Activated B cell treated with CpG ODN at 0.5 μM for 24 hours (primary cell): ENCODE results near the gene TRIM9. TPM values are rescaled to one million over a fixed set of nuclear protein-coding genes. Genes with fewer than 3 reads are reported as not detected.

Experiments used
- ATAC-seq: fragments of 200-7000 bp; cut with Tn5 transposase; one replicate; pipeline ENCODE4 v1.10.0; 2021; ENCODE audit warnings: low read depth, mild to moderate bottlenecking, moderate library complexity
- CTCF ChIA-PET: fragments of 350-600 bp; sonication (Branson Sonifier 250); formaldehyde crosslinking; loops from one replicate; lab custom pipeline; 2021; ENCODE audit warnings: antibody characterized with exemption; lab: Charles Lee
- POLR2A ChIA-PET: fragments of 350-600 bp; sonication (Branson Sonifier 250); formaldehyde crosslinking; loops from one replicate; lab custom pipeline; 2021; ENCODE audit warnings: antibody characterized with exemption; lab: Charles Lee
- DNase-seq: peaks from one replicate; pipeline ENCODE4 v3.0.0; 2022
- H3K27ac Mint-ChIP-seq: one replicate; pipeline ENCODE4 v1.8.0; 2020; ENCODE audit warnings: mixed read lengths
- H3K27me3 Mint-ChIP-seq: one replicate; pipeline ENCODE4 v1.8.0; 2021; ENCODE audit warnings: mixed read lengths
- H3K36me3 Mint-ChIP-seq: one replicate; pipeline ENCODE4 v1.8.0; 2021; ENCODE audit warnings: low read depth, mixed read lengths
- H3K4me1 Mint-ChIP-seq: one replicate; pipeline ENCODE4 v1.8.0; 2021; ENCODE audit warnings: mixed read lengths
- H3K4me3 Mint-ChIP-seq: one replicate; pipeline ENCODE4 v1.8.0; 2020; ENCODE audit warnings: mild to moderate bottlenecking, mixed read lengths
- H3K9me3 Mint-ChIP-seq: one replicate; pipeline ENCODE4 v1.8.0; 2020; ENCODE audit warnings: mixed read lengths
- intact Hi-C: fragments of 100-400 bp; cut with micrococcal nuclease; formaldehyde crosslinking; loops from one replicate; pipeline ENCODE4 v1.15.1; 2024
- total RNA-seq: library from RNA; stranded (reverse); gene quantifications from 2 replicates; pipeline ENCODE4 v1.2.3, GENCODE V29; 2022
- TF ChIP-seq, protein P1 (sequence below): fragments of 200-600 bp; IDR thresholded peaks from one replicate; pipeline ENCODE4 v1.8.0; 2022; ENCODE audit warnings: antibody characterized with exemption, mild to moderate bottlenecking

TRIM9 gene
- total RNA-seq, 1 donor from 2014 or later = 0.67 TPM

DNA sequence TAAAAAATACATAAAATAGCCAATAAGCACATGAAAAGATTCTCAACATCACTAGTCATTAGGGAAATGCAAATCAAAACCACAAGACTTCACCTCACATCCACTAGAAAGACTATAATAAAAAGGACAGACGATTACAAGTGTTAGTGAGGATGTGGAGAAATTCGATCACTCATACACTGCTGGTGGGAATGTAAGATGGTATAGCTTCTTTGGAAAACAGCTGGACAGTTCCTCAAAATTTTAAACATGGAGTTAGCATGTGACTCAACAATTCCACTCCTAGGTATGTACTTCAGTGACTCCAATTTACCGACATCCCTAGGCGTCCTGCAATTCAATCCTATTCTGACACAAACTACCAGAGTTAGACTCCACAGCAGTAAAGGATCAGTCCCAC is 13.7 kb downstream of the TRIM9 start:
- Mint-ChIP-seq H3K36me3 (no peaks in the 10 kb centered on the region), H3K27ac (no peak overlapping the region), H3K4me1 (no peaks in the 10 kb centered on the region), H3K4me3 (no peak overlapping the region), H3K27me3 (peaks cover 9% of the 10 kb centered on the region), H3K9me3 (no peaks in the 10 kb centered on the region)
- ATAC-seq = no peak
- intact Hi-C loops = no loop called here
- TF ChIP-seq, protein P1, sequence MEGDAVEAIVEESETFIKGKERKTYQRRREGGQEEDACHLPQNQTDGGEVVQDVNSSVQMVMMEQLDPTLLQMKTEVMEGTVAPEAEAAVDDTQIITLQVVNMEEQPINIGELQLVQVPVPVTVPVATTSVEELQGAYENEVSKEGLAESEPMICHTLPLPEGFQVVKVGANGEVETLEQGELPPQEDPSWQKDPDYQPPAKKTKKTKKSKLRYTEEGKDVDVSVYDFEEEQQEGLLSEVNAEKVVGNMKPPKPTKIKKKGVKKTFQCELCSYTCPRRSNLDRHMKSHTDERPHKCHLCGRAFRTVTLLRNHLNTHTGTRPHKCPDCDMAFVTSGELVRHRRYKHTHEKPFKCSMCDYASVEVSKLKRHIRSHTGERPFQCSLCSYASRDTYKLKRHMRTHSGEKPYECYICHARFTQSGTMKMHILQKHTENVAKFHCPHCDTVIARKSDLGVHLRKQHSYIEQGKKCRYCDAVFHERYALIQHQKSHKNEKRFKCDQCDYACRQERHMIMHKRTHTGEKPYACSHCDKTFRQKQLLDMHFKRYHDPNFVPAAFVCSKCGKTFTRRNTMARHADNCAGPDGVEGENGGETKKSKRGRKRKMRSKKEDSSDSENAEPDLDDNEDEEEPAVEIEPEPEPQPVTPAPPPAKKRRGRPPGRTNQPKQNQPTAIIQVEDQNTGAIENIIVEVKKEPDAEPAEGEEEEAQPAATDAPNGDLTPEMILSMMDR = no peak
- no peak for DNase-seq
- POLR2A ChIA-PET = no interaction called here
- CTCF ChIA-PET = no interaction called here

DNA sequence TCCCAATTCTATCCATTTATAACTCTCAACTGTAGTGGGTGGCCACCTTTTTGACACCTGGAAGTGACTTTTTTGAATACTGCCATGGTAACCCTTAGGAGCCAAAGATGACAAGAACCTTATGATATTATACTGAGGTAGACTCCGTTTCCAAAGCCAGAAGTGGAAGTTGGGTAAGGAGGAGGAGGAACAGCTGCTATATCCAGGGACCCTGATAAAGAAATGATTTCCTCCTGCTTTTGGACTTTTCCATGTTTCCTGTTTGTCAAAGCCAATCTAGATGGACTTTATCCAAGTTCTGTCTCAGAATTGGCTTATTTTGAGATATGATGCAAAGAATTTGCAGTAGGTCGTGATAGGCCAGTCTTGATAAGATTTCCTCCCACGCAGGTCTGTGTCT is 14.3 kb downstream of the TRIM9 start:
- POLR2A ChIA-PET = no interaction called here
- ATAC-seq = no peak
- peaks cover 10% of the 10 kb centered on the region for H3K27me3 Mint-ChIP-seq
- TF ChIP-seq, protein P1 = no peak
- DNase-seq = no peak
- CTCF ChIA-PET = no interaction called here
- H3K4me1 Mint-ChIP-seq = no peaks in the 10 kb centered on the region
- no peak overlapping the region for H3K27ac Mint-ChIP-seq
- intact Hi-C loops = no loop called here
- H3K36me3 Mint-ChIP-seq = no peaks in the 10 kb centered on the region
- H3K9me3 Mint-ChIP-seq = no peaks in the 10 kb centered on the region
- no peak overlapping the region for H3K4me3 Mint-ChIP-seq

DNA sequence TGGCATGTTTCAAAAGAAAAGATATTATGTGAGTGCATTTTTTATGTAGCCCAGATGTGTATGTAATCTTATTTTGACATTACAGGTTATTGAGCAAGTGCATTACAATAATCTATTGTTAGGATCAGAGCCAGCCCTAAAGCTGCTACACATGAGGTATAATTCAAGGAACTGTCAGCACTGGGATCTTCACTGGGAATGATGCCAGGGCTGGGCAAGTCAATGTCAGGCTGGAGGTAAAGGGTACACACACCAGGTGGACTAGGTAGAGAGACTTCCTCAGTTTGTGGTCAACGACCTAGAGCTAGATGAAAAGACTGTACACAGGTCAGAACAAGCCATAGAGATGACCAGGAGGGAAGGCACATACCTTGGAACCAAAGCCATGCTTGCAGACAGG is 15.4 kb downstream of the TRIM9 start:
- CTCF ChIA-PET = no interaction called here
- TF ChIP-seq, protein P1 = no peak
- intact Hi-C loops = no loop called here

DNA sequence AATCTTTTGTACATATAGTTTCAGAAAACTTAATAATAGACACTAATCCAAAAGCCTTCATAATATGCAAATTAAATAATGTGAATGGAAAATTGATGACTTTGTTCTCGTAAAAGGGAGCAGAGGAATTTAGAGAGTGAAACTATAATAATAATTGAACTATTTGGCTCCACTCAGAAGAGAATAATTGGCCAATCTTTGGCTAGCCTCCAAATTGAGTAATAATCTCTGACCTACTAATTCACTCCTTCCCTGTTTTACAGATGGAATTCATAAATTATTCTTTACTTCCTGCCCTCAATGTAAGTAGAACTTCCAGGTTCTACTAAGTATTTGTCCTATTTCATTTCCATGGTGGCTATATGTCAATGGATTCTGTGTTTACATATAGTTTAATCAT is 15.8 kb downstream of the TRIM9 start:
- H3K4me1 Mint-ChIP-seq = no peaks in the 10 kb centered on the region
- no peaks in the 10 kb centered on the region for H3K36me3 Mint-ChIP-seq
- H3K27ac Mint-ChIP-seq = no peak overlapping the region
- no peak overlapping the region for H3K4me3 Mint-ChIP-seq
- peaks cover 10% of the 10 kb centered on the region for H3K27me3 Mint-ChIP-seq
- intact Hi-C loops = no loop called here
- TF ChIP-seq, protein P1 = no peak
- ChIA-PET CTCF (no interaction called here), POLR2A (no interaction called here)
- no peaks in the 10 kb centered on the region for H3K9me3 Mint-ChIP-seq
- DNase-seq (no peak), ATAC-seq (no peak)

More for the DNA sequence above, 15.4 kb downstream of the TRIM9 start:
- POLR2A ChIA-PET = no interaction called here
- Mint-ChIP-seq H3K4me3 (no peak overlapping the region), H3K4me1 (no peaks in the 10 kb centered on the region), H3K27me3 (peaks cover 10% of the 10 kb centered on the region), H3K36me3 (no peaks in the 10 kb centered on the region), H3K9me3 (no peaks in the 10 kb centered on the region), H3K27ac (no peak overlapping the region)
- ATAC-seq = no peak
- DNase-seq = no peak

DNA sequence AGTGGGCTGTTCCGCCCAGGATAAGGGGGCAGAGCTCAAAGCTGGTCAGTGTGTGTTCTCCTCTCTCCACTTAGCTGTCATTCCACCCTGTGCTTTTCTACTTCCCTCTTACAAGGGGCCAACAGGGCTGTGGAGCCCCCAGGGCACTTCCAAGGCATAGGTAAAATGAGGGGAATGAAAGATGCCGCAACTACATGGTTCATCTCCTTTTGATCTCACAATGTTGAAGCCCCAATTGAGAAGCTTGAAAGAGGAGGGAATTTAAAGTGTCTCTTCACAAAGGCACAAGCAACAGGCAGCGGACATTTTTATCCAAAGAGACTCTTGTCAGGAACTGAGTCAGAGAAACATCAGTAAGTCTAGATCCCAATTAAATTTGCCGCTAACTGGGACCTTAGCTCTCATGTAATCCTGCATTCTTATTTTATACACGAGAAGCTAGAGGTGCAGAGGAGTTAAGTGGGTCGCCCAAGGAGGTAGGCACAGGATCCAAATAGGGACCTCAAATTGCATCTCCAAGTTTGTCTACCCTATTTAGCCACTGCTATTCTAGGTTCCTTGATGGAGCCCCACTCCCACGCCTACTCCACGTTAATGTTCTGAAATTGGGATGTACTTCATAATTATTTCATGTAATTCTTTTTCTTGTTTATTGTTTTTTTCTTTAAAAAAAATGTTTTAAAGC is 20.1 kb downstream of the TRIM9 start:
- Mint-ChIP-seq H3K4me1 (no peaks in the 10 kb centered on the region), H3K27me3 (peaks cover 3% of the 10 kb centered on the region), H3K9me3 (peaks cover 2% of the 10 kb centered on the region), H3K36me3 (no peaks in the 10 kb centered on the region), H3K4me3 (no peak overlapping the region), H3K27ac (no peak overlapping the region)
- CTCF ChIA-PET = no interaction called here
- TF ChIP-seq, protein P1 = no peak
- POLR2A ChIA-PET = no interaction called here
- ATAC-seq (no peak), DNase-seq (no peak)
- intact Hi-C loops = no loop called here
